Hematopoietic multipotent progenitor cell treated with erythropoietin and hydrocortisone succinate and interleukin-3 and kit ligand, for 17 days (in vitro differentiated cells): Measurements from ENCODE around the gene BORCS5.
"Not testable (repeated sequence)": the region's sequence is repeated elsewhere in the genome, so short reads cannot be mapped to it uniquely, and the experiment has no call there.

Experiments
- DNase-seq: peaks from one replicate; pipeline ENCODE4 v3.0.0-alpha.2; 2015; ENCODE audit warnings: low spot score

The BORCS5 gene

DNA sequence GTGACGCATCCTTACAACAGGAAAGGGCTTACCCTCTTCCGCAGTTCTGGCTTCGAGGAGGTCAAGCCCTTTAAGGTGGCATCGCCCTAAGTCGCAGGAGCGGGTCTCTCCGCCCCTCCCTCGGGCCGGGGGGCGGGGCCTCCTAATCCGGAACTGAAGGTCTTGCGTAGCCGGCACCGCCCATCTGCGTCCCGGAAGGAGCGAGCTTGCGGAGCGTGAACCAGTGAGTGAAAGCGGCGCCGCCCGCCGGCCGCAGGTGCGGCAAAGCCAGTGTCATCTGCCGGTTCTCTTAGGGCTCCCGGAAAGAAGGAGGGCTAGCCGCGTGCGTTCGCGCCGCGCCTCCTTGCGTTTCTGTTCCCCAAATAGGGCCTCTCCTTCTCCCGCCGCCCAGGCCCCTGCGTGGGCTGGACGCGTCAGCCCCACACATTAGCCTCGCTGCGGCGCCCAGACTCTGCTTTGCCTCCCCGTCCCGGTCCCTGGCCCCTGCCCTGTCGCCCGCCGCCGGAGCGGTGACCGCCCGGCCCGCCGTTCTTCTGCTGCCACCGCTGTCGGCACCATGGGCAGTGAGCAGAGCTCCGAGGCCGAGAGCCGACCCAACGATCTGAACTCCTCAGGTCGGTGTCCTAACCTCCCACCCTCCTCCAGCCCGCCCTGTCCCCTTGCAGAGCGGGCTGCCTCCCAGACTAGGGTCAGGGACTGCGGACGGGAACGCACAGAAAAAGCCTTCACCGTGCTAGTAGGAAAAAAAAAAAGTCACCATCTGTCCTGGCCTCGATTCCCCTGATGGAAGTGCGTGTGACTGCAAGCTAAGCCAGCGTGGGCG lies at the start of gene BORCS5:
BORCS5 (plus strand) TSS at position 183 of the 823 bp plus-strand sequence; CDS start at position 557, 374 bp downstream.
- DNase-seq = peak; percentile 97

DNA sequence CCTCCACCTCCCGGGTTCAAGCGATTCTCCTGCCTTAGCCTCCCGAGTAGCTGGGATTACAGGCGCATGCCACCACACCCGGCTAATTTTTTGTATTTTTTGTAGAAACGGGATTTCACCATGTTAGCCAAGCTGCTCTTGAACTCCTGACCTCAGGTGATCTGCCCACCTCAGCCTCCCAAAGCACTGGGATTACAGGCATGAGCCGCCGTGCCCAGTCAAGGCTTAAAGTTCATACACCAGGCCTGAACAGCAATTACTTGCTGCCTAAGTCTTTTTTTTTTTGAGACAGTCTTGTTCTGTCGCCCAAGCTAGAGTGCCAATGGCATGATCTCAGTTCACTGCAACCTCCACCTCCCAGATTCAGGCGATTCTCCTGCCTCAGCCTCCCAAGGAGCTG lies 46.2 kb upstream of the BORCS5 start:
- not testable (repeated sequence) for DNase-seq

DNA sequence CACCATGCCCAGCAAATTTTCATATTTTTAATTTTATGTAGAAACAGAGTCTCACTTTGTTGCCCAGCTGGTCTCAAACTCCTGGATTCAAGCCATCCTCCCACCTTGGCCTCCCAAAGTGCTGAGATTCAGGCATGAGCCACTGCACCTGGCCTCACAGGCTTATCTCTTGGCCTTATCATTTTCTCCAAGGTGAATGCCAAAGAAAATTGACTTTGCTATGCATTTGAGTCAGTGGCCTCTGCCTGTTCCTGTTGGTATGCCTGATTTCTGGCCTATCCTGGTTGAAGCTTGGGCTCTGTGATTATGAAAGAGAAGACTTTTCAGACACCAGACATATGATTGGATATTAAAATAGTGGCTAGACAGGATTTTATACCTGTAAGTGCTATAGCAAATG lies 41.0 kb upstream of the BORCS5 start:
- no peak for DNase-seq

DNA sequence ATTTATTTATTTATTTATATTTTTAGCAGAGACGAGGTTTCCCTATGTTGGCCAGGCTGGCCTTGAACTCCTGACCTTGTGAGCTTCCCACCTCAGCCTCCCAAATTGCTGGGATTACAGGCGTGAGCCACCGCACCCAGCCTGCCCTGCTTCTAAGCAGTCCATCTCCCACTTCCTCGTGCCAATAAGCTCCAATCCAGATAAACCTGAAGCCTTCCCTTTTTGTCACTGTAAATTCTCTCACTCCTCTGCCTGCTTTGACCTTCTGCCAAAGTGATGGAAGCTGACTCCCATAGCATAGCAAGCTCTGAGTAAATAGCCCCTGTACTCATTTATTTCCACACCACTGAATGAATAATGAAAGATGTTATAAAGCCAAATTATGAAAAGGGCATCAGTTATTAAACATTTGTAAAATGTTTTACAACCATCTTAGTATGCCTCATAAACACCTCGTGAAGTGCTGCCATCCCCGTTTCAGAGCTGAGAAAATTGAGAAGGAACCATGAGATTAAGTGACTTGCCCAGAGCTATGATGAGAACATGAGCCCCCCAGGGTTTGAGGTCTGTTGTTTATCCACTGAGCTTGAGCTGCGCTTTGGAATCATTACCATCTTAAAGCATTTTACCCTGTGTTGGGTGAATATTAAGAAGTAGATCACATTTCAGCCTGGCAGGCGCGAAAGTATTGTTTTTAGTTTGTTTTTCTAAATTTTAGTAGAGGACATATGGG lies 37.3 kb upstream of the BORCS5 start:
- no peak for DNase-seq

DNA sequence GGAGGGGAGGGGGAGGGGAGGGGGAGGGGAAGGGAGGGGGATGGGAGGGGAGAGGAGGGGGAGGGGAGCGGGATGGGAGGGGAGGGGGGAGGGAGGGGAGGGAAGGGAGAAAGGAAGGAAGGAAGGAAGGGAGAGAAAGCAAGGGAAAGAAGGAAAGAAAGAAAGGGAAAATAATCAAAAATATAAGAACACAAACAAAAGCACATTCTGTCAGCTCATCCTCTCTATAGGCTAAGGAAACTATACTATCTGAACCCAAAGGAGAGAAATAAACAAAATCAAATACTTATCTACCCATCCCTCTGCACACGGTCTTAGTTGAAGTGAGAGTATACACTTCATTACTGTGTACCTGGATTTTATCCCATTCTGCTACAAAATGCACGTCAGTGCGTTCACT lies 33.8 kb upstream of the BORCS5 start:
- DNase-seq = no peak

DNA sequence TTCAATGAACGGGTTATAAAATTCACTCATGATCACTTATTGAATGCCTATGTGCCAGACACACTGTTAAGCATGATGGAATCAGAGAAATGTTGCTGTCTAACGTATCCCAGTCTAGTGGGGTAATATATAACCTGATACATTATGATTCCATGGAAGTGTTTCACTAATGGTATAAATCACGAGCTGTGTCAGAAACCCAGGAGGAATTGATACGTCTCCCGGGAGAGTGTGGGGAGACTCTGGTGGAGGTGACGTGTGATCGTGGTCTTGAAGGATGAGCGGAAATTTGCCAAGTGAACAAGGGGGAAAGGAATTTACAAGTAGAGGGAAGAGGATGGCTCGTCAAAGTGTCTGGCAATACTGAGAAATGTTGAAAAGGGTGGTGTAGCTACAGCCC lies 33.3 kb upstream of the BORCS5 start:
- DNase-seq = no peak

DNA sequence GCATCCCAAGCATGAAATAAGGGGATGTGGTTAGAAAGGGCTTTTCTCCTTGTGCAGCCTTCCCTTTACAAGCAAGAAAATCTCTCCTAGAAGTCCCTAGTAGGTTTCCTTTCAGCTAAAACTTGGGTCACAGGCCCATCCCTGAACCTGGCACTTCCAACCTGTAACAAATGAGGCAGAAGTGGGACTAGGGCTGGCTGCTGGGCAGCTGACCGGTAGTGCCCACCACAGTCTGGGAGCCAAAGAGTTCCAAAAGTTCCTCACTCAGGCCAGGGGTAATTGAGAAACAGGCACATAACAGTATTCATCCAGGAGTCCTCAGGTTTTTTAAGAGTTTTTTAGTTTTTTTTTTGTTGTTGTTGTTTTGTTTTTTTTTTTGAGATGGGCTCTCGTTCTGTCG lies 30.6 kb upstream of the BORCS5 start:
- DNase-seq = no peak

DNA sequence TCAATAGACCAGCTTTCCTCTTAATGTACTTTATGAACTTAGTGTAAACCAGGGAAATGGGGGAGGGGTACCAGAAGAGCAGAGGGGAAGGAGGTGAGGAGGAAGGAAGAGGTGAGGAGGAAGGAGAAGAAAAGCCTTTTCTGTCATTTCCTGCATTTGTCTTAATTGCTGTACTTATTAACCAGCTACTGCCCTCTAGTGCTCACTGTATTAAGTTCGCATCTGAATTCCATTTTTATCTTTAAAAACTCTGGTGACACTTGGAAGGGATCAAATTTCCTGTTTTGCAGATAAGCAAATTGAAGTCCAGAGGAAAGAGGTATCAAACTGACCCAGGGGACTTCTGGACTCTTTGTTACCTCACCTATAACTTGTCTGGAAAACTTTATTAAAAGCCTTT lies 29.1 kb upstream of the BORCS5 start:
- peak; percentile 65 for DNase-seq

DNA sequence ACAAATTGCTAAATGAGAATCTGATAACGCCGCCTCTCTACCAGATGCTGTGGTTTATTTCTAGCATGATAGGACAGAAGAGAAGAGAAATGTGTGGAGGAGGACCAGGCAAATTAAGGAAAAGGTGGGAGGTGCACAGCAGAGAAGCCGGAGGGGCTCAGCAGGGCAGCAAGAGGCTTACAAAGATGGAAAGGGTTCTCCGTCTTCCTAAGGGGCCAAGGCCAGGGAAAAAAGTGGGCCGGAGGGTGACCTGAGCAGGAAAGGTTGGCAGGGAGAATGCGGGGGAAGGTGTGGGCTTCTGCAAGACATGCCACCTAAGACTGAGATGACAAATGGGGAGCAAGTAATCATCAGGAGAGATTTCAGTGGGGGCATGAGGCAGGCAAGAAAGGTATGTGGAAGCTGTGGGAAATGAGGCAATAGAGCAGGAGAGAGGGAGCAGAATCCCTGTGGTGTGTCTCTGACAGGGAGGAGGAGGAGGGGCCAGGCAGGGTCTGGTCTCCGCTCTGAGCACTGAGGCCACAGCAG lies 25.6 kb upstream of the BORCS5 start:
- DNase-seq = no peak

DNA sequence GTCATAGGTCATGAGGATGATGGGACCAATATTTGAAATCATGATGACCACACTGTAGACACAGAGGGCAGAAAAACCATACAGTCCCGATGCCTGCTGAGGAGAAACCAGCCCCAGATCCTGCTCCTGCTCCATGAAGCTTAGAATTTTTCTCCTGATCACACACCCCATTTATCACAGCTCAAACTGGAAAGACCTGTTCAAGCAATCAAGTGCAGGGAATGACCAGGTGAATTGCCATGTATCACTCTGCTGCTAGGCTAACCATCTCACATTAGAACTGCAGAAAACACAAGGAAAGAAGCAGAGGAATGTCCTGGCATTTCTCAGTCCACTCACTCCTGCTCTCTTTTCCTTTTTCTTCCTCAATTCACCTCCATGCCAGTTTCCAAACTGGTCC lies 25.0 kb upstream of the BORCS5 start:
- DNase-seq = no peak

DNA sequence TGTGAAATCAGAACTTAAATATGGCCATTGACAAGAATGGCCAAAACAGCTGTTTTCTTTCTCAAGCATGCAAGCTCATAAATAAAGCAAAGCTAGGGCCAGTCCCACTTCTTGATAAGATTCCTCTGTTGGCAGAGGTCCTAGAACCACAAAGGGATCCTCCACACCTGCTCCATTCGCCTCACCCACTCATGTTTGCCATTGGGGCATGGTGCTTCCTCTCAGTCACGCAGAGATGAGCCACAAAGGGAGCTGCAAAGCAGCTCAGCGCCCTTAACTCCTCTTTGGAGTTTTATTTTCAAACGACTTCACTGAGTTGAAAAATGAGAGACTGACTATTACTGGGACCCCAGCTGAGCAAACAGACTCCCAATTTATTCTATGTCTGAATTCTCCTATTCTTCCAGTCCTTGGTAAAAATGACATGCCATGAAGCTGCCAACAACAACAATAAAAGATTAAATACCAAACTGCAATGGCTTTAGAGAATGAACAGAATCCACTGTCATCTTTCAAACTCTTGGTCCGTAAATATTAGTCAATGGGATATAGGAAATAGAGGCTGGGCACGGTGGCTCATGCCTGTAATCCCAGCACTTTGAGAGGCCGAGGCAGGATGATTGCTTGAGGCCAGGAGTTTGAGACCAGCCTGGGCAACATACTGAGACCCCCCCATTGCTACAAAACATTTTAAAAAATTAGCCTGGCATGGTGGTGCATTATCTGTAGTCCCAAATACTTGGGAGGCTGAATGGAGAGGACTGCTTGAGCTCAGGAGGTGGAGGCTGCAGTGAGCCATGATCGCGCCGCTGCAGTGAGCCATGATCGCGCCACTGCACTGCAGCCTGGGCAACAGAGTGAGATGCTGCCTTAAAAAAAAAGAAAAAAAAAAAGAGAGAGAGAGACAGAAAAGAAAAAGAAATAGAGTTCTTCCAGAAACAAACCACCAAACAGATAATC lies 23.2 kb upstream of the BORCS5 start:
- no peak for DNase-seq

DNA sequence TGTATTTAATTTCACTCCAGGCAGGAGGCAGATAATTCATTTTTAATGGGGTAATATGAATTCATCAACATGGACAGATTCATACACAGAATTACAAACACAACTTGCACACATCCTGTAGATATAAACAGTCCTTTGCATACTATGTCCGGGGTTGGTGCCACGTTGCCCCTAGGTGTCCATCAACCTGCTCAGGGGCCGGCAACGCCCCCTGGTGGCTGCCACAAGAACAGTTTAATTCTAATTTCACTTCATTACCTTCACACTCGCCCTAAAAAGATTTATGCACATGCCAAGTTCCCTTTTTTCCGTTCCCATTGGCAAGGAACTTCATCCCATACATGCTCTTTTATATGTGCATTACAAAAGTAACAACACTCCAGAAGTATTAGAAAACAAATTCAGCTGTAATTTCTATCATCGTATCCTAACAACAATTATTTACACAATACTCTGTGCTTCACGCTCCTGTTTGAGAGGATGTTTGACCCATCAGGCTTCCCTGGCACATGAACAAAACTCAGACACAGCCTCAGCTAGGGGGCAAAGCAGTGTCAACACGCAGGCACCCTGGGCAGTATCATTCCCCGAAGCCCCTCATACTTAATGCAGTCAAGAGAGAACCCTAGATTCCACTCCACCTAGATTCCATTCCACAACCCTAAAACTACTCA lies 22.4 kb upstream of the BORCS5 start:
- DNase-seq = peak; percentile 73

DNA sequence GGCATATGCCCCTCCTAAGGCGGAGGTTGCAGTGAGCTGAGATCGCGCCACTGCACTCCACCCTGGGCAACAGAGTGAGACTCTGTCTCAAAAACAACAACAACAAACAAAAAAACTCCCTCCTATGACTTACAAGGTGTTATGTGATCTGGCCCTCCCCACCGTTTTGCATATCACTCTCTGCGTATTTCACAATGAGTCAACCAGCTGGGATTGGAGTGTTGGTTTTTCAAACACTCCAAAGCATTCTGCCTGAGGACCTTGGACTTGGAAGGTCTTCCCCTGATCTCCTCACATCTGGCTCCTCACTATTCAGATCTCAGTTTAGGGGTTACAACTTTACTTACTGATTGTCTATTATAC lies 20.8 kb upstream of the BORCS5 start:
- DNase-seq = no peak

DNA sequence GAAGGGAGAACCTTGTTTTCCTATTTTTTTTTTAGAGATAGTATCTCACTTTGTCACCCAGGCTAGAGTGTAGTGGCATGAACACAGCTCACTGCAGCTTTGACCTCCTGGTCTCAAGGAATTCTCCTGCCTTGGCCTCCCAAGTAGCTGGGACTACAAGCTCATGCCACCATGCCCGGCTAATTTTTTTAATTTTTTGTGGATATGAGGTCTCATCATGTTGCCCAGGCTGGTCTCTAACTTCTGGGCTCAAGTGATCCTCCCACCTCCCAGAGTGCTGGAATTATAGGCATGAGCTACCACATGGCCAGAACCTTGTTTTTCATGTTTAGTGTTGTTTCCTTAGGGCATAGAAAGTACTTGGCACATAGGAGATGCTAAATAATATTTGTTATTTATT lies 20.4 kb upstream of the BORCS5 start:
- no peak for DNase-seq

DNA sequence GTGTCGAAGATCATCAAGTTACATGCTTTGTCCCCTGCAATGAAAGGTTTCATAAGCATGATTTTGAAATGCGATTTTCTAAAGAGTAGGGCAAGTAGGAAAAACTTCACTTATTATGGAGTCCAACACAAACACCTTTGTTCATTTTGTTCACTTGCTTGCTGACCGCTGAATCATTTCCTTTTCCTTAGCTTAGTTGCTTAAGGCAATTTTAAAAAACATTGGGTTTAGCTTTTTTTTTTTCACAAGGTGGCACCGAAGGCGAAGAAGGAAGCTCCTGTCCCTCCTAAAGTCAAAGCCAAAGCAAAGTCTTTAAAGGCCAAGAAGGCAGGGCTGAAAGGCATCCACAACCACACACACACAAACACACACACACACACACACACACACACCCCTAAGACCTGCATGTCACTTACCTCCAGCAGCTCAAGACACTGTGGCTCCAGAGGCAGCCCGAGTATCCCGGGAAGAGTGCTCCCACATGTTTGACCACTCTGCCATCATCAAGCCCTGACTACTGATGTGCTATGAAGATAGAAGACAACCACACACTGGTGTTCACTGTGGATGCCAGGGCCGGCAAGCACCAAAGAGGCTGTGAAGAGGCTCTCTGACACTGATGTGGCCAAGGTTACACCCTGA lies 18.2 kb upstream of the BORCS5 start:
- DNase-seq = no peak

DNA sequence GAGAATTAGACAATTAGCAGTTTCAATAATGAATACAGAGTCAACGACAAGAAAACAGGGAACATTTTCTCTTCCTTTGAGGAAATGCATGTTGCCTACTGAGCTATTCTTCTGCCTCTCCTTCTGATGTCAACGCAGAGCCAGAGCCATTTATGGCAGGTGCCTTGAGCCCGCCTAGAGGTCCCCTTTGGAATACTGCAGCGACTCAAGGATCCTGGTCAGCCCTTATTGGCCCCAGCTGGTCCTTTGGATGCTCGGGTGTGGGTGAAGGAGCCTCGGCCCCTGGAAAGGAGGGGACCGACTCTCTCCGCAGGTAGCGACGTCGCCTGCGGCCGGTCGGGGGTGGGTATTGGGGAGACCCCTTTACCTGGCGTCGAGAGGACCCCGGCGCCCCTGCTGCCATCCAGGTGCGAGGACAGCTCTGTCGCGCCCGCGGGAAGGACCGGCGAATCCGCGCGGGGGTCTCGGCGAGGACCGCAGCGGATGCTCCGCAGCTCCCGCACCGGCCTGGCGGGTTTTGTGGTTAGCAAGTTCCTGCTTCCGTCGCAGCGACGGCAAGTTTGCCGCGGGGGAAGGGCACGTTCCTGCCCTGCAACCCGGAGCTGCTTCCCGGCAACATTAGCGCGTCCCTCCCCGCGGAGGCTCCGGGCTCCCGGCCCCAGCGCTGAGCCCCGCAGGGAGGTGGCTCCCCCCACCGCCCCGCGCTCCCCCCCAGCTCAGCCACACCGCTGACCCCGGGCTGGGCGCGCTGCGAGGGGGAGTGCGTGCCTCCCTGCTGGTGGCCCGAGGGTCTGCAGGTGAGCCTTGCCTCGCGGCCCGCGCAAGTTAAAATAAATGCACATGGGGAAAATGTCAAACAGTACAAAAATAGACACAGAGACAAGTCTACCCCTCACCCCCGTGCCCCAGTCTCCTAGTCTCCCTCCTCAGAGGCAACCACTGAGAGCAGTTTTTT lies 6.9 kb upstream of the BORCS5 start, which contains the start of gene MANSC1:
MANSC1 (minus strand) TSS at position 532 of the 955 bp plus-strand sequence. CDS start 6,928 bp downstream, outside the sequence.
- DNase-seq = peak; percentile 24

DNA sequence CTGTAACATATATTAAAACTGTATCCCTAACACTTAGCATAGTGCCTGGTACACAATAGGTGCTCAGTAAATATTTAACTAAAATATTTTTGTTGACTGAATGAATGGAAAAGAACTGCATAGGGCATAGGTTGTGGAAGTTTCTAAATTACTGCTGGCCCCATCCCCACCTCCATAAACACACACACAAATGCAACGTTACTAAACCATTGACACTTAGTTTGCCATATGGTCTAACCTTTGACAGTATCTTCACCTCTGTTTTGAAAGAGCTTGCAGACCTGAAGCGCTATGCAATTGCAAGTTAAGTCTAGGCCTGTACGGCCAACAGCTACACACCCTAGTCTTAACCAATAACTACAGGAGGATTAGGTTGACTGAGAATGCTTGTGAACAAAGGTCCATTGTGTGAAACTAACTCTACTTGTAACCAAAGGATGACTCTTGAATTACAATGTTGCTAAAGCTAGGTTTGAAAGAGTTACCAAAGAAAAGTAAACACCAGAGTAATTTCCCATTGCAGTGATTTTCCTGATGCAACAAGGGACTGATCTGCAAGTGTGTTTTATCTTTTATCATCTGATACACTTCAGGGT lies 5.9 kb upstream of the BORCS5 start:
- DNase-seq = no peak

DNA sequence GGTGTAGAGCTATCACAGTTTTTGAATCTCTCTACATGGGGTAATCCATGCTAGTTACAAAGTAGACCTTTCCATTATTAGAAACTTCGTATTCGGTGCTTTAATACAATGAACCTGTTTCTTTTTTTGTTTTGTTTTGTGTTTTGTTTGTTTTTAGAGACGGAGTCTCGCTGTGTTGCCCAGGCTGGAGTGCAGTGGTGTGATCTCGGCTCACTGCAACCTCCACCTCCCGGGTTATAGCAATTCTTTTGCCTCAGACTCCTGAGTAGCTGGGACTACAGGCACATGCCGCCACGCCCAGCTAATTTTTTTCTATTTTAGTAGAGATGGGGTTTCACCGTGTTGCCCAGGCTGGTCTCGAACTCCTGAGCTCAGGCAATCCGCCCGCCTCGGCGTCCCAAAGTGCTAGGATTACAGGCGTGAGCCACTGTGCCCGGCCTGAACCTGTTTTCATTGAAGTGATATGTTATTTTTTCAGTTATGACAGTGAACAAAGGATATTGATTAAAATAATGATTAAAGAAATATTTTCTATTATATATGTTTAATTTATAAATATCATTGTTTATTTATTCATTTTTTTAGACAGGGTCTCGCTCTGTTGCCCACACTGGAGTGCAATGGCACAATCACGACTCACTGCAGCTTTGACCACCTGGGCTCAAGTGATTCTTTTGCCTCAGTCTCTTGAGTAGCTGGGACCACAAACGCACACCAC lies 5.3 kb upstream of the BORCS5 start:
- DNase-seq = not testable (repeated sequence)

DNA sequence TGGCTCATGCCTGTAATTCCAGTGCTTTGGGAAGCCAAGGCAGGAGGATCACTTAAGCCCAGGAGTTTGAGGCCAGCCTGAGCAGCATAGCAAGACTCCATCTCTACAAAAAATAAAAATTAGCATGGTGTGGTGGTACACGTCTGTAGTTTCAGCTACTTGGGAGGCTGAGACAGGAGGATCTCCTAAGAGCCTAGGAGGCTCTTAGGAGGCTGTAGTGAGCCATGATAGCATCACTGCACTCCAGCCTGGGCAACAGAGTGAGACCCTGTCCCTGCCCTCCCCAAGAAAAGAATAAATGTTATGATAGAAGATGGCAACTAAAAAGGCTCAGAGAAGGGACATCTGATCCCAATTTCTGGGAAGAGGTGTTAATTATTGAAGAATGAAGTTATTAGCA lies 3.6 kb upstream of the BORCS5 start:
- DNase-seq = no peak
